HEK293 (cell line): Measurements from ENCODE around the gene CHL1.

Source experiments
- ELK4 ChIP-seq: IDR thresholded peaks from 2 replicates; pipeline ENCODE4 v1.6.1; 2011; ENCODE audit warnings: mild to moderate bottlenecking, low read depth, low read length, borderline replicate concordance
- ZNF660 ChIP-seq: fragments of 450-650 bp; IDR thresholded peaks from 2 replicates; pipeline ENCODE4 v1.5.1; 2018; ENCODE audit warnings: missing biosample characterization, mild to moderate bottlenecking, missing genetic modification characterization

GRCh38 chr3:263393-263792, 66.8 kb downstream of the CHL1 start:
- TF ChIP-seq ZNF660 (tag by site-specific recombination): no peak
- no peak for TF ChIP-seq ELK4
